ENCODE data around the gene FNDC3A.

DNA sequence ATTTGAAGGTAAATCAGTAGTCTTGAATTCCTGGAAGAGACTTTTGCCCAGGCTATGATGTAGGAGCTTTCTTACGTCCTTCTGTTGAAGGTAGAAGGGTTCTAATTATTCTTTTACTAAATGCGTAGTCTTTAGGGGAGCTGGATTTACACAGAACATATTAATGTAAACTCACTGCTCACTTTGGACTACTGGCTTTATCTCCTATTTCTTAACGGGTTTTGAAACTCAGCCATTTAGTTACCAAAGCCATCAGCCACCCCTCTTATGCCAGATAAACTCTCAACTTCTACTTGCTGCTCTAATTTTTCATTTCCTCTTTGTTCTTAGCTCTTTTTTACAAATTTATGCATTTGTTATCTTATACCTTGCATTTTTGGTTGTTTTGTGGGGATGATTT is 81.5 kb downstream of the FNDC3A start:
- TF ChIP-seq POLR2AphosphoS5 (IDR thresholded peaks at IDR 0.05; ENCODE audit: low read depth, low read length): no peak
- TF ChIP-seq, protein P1, sequence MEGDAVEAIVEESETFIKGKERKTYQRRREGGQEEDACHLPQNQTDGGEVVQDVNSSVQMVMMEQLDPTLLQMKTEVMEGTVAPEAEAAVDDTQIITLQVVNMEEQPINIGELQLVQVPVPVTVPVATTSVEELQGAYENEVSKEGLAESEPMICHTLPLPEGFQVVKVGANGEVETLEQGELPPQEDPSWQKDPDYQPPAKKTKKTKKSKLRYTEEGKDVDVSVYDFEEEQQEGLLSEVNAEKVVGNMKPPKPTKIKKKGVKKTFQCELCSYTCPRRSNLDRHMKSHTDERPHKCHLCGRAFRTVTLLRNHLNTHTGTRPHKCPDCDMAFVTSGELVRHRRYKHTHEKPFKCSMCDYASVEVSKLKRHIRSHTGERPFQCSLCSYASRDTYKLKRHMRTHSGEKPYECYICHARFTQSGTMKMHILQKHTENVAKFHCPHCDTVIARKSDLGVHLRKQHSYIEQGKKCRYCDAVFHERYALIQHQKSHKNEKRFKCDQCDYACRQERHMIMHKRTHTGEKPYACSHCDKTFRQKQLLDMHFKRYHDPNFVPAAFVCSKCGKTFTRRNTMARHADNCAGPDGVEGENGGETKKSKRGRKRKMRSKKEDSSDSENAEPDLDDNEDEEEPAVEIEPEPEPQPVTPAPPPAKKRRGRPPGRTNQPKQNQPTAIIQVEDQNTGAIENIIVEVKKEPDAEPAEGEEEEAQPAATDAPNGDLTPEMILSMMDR (IDR thresholded peaks at IDR 0.05): no peak
- TF ChIP-seq, protein P2, sequence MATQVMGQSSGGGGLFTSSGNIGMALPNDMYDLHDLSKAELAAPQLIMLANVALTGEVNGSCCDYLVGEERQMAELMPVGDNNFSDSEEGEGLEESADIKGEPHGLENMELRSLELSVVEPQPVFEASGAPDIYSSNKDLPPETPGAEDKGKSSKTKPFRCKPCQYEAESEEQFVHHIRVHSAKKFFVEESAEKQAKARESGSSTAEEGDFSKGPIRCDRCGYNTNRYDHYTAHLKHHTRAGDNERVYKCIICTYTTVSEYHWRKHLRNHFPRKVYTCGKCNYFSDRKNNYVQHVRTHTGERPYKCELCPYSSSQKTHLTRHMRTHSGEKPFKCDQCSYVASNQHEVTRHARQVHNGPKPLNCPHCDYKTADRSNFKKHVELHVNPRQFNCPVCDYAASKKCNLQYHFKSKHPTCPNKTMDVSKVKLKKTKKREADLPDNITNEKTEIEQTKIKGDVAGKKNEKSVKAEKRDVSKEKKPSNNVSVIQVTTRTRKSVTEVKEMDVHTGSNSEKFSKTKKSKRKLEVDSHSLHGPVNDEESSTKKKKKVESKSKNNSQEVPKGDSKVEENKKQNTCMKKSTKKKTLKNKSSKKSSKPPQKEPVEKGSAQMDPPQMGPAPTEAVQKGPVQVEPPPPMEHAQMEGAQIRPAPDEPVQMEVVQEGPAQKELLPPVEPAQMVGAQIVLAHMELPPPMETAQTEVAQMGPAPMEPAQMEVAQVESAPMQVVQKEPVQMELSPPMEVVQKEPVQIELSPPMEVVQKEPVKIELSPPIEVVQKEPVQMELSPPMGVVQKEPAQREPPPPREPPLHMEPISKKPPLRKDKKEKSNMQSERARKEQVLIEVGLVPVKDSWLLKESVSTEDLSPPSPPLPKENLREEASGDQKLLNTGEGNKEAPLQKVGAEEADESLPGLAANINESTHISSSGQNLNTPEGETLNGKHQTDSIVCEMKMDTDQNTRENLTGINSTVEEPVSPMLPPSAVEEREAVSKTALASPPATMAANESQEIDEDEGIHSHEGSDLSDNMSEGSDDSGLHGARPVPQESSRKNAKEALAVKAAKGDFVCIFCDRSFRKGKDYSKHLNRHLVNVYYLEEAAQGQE (IDR thresholded peaks at IDR 0.05; ENCODE audit: insufficient read depth in 1 of 2, low read depth in 2 of 2, low read length in 1 of 2): no peak
- TF ChIP-seq SIN3A (IDR thresholded peaks at IDR 0.05; ENCODE audit: borderline replicate concordance, insufficient read depth, low read depth, low read length): no peak
